Activated T-cell treated with anti-CD3 and anti-CD28 coated beads for 24 hours (primary cell): ENCODE data around the gene GAL3ST3.
A peak's percentile ranks its signal among the peaks of the same experiment; 100 is the strongest.
"Not testable (repeated sequence)": the region's sequence is repeated elsewhere in the genome, so short reads cannot be mapped to it uniquely, and the experiment has no call there.

Source experiments
- DNase-seq: peaks from one replicate; pipeline ENCODE4 v3.0.0-alpha.2; 2020; ENCODE audit warnings: low read depth

The GAL3ST3 gene

GRCh38 chr11:66044757-66045156 is 4.2 kb downstream of the GAL3ST3 start:
- no peak for DNase-seq

- DNase-seq: no peak
Measured at GRCh38 chr11:66042996-66043906, 5.7 kb downstream of the GAL3ST3 start.

- DNase-seq: no peak
Measured at GRCh38 chr11:66042227-66042995, 6.5 kb downstream of the GAL3ST3 start.

- DNase-seq: no peak
Measured at GRCh38 chr11:66039765-66040164, 9.2 kb downstream of the GAL3ST3 start.

- DNase-seq: no peak
Measured at GRCh38 chr11:66037327-66037726, 11.6 kb downstream of the GAL3ST3 start.

- DNase-seq: no peak
Measured at GRCh38 chr11:66036334-66036710, 12.6 kb downstream of the GAL3ST3 start.

- DNase-seq: no peak
Measured at GRCh38 chr11:66035653-66036333, 13.2 kb downstream of the GAL3ST3 start.

GRCh38 chr11:66032957-66033735 is 15.8 kb downstream of the GAL3ST3 start:
- no peak for DNase-seq

GRCh38 chr11:66026017-66026529 is 22.9 kb downstream of the GAL3ST3 start, which contains the start of gene CATSPER1:
CATSPER1 (minus strand) TSS chr11:66026479; CDS start chr11:66026379, 100 bp downstream.
- no peak for DNase-seq

GRCh38 chr11:66023186-66023440 is 25.8 kb downstream of the GAL3ST3 start:
- not testable (repeated sequence) for DNase-seq

GRCh38 chr11:66022401-66023185 is 26.4 kb downstream of the GAL3ST3 start:
- DNase-seq: peak; percentile 71

- no peak for DNase-seq
Measured at GRCh38 chr11:66020618-66021357, 28.2 kb downstream of the GAL3ST3 start.

- DNase-seq: no peak
Measured at GRCh38 chr11:66020212-66020611, 28.7 kb downstream of the GAL3ST3 start.

- DNase-seq: no peak
Measured at GRCh38 chr11:66017321-66017720, 31.6 kb downstream of the GAL3ST3 start.

- no peak for DNase-seq
Measured at GRCh38 chr11:66016793-66017177, 32.2 kb downstream of the GAL3ST3 start.

GRCh38 chr11:66015936-66016792 is 32.8 kb downstream of the GAL3ST3 start:
- no peak for DNase-seq

- DNase-seq: no peak
Measured at GRCh38 chr11:66015454-66015881, 33.5 kb downstream of the GAL3ST3 start.

GRCh38 chr11:66014804-66015453 is 34.0 kb downstream of the GAL3ST3 start:
- DNase-seq: no peak

GRCh38 chr11:66013762-66014100 is 35.2 kb downstream of the GAL3ST3 start:
- no peak for DNase-seq
